Coronary artery (tissue), 2 donors: ENCODE results near the gene RWDD3.

ENCODE experiments used
- DNase-seq: peaks from one replicate; pipeline ENCODE4 v3.0.0-alpha.2; 2017; ENCODE audit warnings: low spot score
- H3K27ac ChIP-seq, 2 donors: fragments of 200-600 bp; sonication (generic); one replicate each; pipeline ENCODE4 v1.5.1; 2016 to 2019
- H3K4me3 ChIP-seq: fragments of 200-600 bp; sonication (generic); 2 replicates; pipeline ENCODE4 v1.5.1; 2016; ENCODE audit warnings: mild to moderate bottlenecking, moderate library complexity
- CTCF ChIP-seq: fragments of 200-600 bp; sonication (generic); IDR thresholded peaks from one replicate; pipeline ENCODE4 v1.5.1; 2019; ENCODE audit warnings: antibody characterized with exemption

RWDD3 gene

GRCh38 chr1:95265106-95265505 lies 31.1 kb downstream of the RWDD3 start:
- no peak for TF ChIP-seq CTCF
- Histone ChIP-seq H3K4me3 (no peak overlapping the region), H3K27ac (no peak overlapping the region)
- no peak for DNase-seq

- Histone ChIP-seq H3K27ac (no peak overlapping the region), H3K4me3 (no peak overlapping the region)
- DNase-seq, result no peak
- no peak for TF ChIP-seq CTCF
These were observed 42.4 kb downstream of the RWDD3 start for GRCh38 chr1:95276429-95276828.

GRCh38 chr1:95278173-95279006 lies 44.4 kb downstream of the RWDD3 start:
- DNase-seq, result no peak
- no peak for TF ChIP-seq CTCF
- Histone ChIP-seq H3K27ac (no peak overlapping the region), H3K4me3 (no peak overlapping the region)

- H3K4me3 ChIP-seq, result no peak overlapping the region
- TF ChIP-seq CTCF, result no peak
- no peak overlapping the region for H3K27ac ChIP-seq
- no peak for DNase-seq
These were observed 47.9 kb downstream of the RWDD3 start for GRCh38 chr1:95281781-95282517.

- TF ChIP-seq CTCF, result no peak
- DNase-seq, result no peak
- no peak overlapping the region for H3K4me3 ChIP-seq
- no peak overlapping the region for H3K27ac ChIP-seq
These were observed 48.5 kb downstream of the RWDD3 start for GRCh38 chr1:95282518-95282895.

GRCh38 chr1:95284420-95284819 lies 50.4 kb downstream of the RWDD3 start:
- no peak overlapping the region for H3K27ac ChIP-seq
- no peak overlapping the region for H3K4me3 ChIP-seq
- DNase-seq, result no peak
- no peak for TF ChIP-seq CTCF

- DNase-seq, result no peak
- TF ChIP-seq CTCF, result no peak
- no peak overlapping the region for H3K4me3 ChIP-seq
These were observed 52.5 kb downstream of the RWDD3 start for GRCh38 chr1:95286479-95286878.

More at GRCh38 chr1:95286479-95286878, 52.5 kb downstream of the RWDD3 start:
- no peak overlapping the region for H3K27ac ChIP-seq
